ENCODE results near the gene ZNF407. TPM values are rescaled to one million over a fixed set of nuclear protein-coding genes. Genes with fewer than 3 reads are reported as not detected.

The ZNF407 gene
- total RNA-seq, 1 experiment from 2014 or later = 7.6 TPM

DNA sequence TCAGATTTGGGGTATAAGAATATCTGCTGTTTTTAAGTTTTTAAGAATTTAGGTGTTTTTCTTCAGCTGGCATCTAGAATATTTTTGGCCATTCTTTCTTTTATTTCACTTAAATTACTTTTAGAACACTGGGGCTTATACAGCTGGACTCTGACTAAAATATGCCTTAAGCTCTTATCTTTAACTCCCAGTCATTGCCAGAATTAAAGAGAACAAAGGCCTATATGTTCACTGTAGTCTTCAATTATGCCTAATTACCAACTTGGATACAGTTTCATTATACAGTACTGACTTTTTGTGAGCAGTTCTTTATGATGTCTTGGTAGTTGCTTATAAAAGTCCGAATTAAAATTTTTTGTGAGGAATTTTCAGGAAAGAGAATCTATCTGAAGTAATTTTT is 192.8 kb downstream of the ZNF407 start (continued):
- TF ChIP-seq, protein P1, sequence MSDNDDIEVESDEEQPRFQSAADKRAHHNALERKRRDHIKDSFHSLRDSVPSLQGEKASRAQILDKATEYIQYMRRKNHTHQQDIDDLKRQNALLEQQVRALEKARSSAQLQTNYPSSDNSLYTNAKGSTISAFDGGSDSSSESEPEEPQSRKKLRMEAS (IDR thresholded peaks at IDR 0.05) = no peak
- no peak for TF ChIP-seq CEBPB (IDR thresholded peaks at IDR 0.05; ENCODE audit: low read depth)
- no peak for TF ChIP-seq SP1 (IDR thresholded peaks at IDR 0.05; ENCODE audit: low read depth)
- no peak for TF ChIP-seq EZH2phosphoT487 (IDR thresholded peaks at IDR 0.05; ENCODE audit: borderline replicate concordance)

DNA sequence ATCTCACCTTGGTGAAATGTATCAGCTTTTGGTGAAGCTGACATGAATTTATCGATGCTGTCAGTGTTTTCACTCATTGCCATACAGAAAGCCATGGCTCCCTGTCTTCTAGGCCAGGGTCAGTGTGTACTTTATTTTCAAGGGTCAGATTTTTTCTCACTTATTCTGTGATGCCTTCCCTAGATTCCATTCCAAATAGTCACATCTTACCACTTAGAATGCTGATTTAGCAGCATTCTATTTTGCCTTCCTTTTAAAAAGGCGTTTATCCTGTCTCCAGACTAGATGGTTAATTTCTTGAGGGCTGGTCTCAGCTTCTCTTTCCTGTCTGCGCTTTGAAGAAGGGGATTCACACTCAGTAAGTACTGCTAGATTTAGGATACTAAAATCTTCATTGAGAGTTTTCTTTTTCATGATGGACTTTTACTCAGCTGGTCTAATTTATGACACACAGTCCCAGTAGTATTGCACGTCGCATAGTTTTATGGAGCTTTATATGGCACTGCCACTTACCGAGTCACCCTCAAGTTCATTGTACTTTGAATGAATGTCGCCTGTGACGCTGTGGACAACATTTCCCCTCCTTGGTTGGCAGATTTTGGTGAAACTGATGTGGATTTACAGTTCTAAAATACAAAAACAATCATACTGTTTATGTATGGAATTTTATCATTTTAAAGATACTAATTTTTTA is 194.0 kb downstream of the ZNF407 start:
- no peaks in the 10 kb centered on the region for H4K20me1 ChIP-seq (ENCODE audit: insufficient read depth)
- RAD21 ChIA-PET (ENCODE audit: low non-redundant PET in 1 of 2, low total read pairs in 2 of 2, uncharacterized antibody in 2 of 2, unreplicated experiment in 2 of 2) = no interaction called here
- peaks cover 4 to 6% of the 10 kb centered on the region in 2 experiments for H3K4me1 ChIP-seq (ENCODE audit: control insufficient read depth in 1 of 2, insufficient read depth in 2 of 2, low read length in 2 of 2)
- H3K27me3 ChIP-seq (ENCODE audit: insufficient read depth, low read length) = no peaks in the 10 kb centered on the region
- no peak overlapping the region for H3K9ac ChIP-seq (ENCODE audit: low read length)
- H3K36me3 ChIP-seq (ENCODE audit: control insufficient read depth in 1 of 2, insufficient read depth in 2 of 2, low read length in 2 of 2) = no peaks in the 10 kb centered on the region
- H3K27ac ChIP-seq (ENCODE audit: low read depth, low read length) = no peak overlapping the region
- H3K9me2 ChIP-seq (ENCODE audit: insufficient read depth) = no peaks in the 10 kb centered on the region
- no TSS peak for BruUV-seq (replicated peaks)
- no peak overlapping the region for H3K4me3 ChIP-seq (replicated peaks in 1 of 2; ENCODE audit: low read depth in 1 of 2, low read length in 2 of 2)
- no peak for DNase-seq (ENCODE audit: low read depth, low spot score)
- intact Hi-C loops (cut with micrococcal nuclease) = no loop called here
- CTCF ChIA-PET = no interaction called here
- H3K4me2 ChIP-seq (ENCODE audit: low read length) = no peak overlapping the region
- POLR2A ChIA-PET = no interaction called here
- H2AFZ ChIP-seq (ENCODE audit: low read depth, low read length, poor library complexity, severe bottlenecking) = no peak overlapping the region
- ATAC-seq = no peak
- no peaks in the 10 kb centered on the region for H3K79me2 ChIP-seq (ENCODE audit: insufficient read depth, low read length)
- H3K9me3 ChIP-seq (ENCODE audit: control insufficient read depth in 1 of 2, insufficient read depth in 1 of 2, low read depth in 1 of 2, low read length in 2 of 2) = no peaks in the 10 kb centered on the region
- TF ChIP-seq CBX3 (IDR thresholded peaks at IDR 0.05; ENCODE audit: low read depth) (no peak), ZNF274 (IDR thresholded peaks at IDR 0.05; ENCODE audit: low read depth, low read length) (no peak), EGR1 (IDR thresholded peaks at IDR 0.05; ENCODE audit: low read depth) (no peak), ZFX (IDR thresholded peaks at IDR 0.05) (no peak), EZH2phosphoT487 (IDR thresholded peaks at IDR 0.05; ENCODE audit: borderline replicate concordance) (no peak)

DNA sequence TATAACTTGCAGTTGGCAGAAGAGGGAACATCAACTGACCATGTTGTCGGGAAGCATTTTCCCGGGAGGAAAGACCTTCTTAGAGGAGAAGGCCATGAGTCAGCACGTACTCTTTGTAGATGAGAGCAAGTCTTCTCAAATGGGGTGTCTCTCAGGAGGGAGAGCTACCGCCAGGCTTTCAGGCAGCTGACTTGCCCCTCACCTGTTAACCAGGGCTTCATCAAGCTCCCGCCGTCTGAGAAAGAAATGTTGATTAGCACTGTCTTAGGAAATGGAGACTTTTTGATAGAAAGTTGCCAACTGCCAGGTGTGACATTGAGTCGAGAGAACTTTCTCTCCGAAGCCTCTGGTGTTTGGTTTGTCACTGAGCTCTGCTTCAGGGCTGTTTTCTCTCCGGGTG is 196.1 kb downstream of the ZNF407 start:
- DNase-seq (ENCODE audit: low read depth, low spot score) (no peak), ATAC-seq (no peak)
- H3K4me1 ChIP-seq (ENCODE audit: control insufficient read depth in 1 of 2, insufficient read depth in 2 of 2, low read length in 2 of 2) = peaks cover 20 to 21% of the 10 kb centered on the region in 2 experiments
- H3K4me2 ChIP-seq (ENCODE audit: low read length) = no peak overlapping the region
- no peaks in the 10 kb centered on the region for H3K9me2 ChIP-seq (ENCODE audit: insufficient read depth)
- no peaks in the 10 kb centered on the region for H3K27me3 ChIP-seq (ENCODE audit: insufficient read depth, low read length)
- H3K9me3 ChIP-seq (ENCODE audit: control insufficient read depth in 1 of 2, insufficient read depth in 1 of 2, low read depth in 1 of 2, low read length in 2 of 2) = no peaks in the 10 kb centered on the region
- no peak overlapping the region for H3K27ac ChIP-seq (ENCODE audit: low read depth, low read length)
- H3K4me3 ChIP-seq (replicated peaks in 1 of 2; ENCODE audit: low read depth in 1 of 2, low read length in 2 of 2) = no peak overlapping the region
- POLR2A ChIA-PET = no interaction called here
- BruUV-seq (replicated peaks) = no TSS peak
- intact Hi-C loops (cut with micrococcal nuclease) = no loop called here
- no peak overlapping the region for H3K9ac ChIP-seq (ENCODE audit: low read length)
- H2AFZ ChIP-seq (ENCODE audit: low read depth, low read length, poor library complexity, severe bottlenecking) = no peak overlapping the region
- RAD21 ChIA-PET (ENCODE audit: low non-redundant PET in 1 of 2, low total read pairs in 2 of 2, uncharacterized antibody in 2 of 2, unreplicated experiment in 2 of 2) = no interaction called here
- H3K79me2 ChIP-seq (ENCODE audit: insufficient read depth, low read length) = no peaks in the 10 kb centered on the region
- H3K36me3 ChIP-seq (ENCODE audit: control insufficient read depth in 1 of 2, insufficient read depth in 2 of 2, low read length in 2 of 2) = no peaks in the 10 kb centered on the region
- H4K20me1 ChIP-seq (ENCODE audit: insufficient read depth) = no peaks in the 10 kb centered on the region
- CTCF ChIA-PET = no interaction called here
- TF ChIP-seq, protein P2, sequence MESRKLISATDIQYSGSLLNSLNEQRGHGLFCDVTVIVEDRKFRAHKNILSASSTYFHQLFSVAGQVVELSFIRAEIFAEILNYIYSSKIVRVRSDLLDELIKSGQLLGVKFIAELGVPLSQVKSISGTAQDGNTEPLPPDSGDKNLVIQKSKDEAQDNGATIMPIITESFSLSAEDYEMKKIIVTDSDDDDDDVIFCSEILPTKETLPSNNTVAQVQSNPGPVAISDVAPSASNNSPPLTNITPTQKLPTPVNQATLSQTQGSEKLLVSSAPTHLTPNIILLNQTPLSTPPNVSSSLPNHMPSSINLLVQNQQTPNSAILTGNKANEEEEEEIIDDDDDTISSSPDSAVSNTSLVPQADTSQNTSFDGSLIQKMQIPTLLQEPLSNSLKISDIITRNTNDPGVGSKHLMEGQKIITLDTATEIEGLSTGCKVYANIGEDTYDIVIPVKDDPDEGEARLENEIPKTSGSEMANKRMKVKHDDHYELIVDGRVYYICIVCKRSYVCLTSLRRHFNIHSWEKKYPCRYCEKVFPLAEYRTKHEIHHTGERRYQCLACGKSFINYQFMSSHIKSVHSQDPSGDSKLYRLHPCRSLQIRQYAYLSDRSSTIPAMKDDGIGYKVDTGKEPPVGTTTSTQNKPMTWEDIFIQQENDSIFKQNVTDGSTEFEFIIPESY (IDR thresholded peaks at IDR 0.05; ENCODE audit: extremely low read depth, insufficient replicate concordance, low read length) = no peak
- no peak for TF ChIP-seq EZH2phosphoT487 (IDR thresholded peaks at IDR 0.05; ENCODE audit: borderline replicate concordance)
- TF ChIP-seq SIN3A (IDR thresholded peaks at IDR 0.05; ENCODE audit: low read depth) = no peak
- no peak for TF ChIP-seq JUND (IDR thresholded peaks at IDR 0.05)
- no peak for TF ChIP-seq SRF (IDR thresholded peaks at IDR 0.05; ENCODE audit: low read depth)
- no peak for TF ChIP-seq RAD21 (IDR thresholded peaks at IDR 0.05; ENCODE audit: low read depth)
- no peak for TF ChIP-seq EGR1 (IDR thresholded peaks at IDR 0.05; ENCODE audit: low read depth)
- TF ChIP-seq YY1 (IDR thresholded peaks at IDR 0.05; ENCODE audit: extremely low read depth, insufficient replicate concordance, low read depth, low read length) = no peak
- no peak for TF ChIP-seq EZH2 (IDR thresholded peaks at IDR 0.05)
- no peak for TF ChIP-seq FOSL1 (IDR thresholded peaks at IDR 0.05; ENCODE audit: low read depth)
- TF ChIP-seq, protein P3, sequence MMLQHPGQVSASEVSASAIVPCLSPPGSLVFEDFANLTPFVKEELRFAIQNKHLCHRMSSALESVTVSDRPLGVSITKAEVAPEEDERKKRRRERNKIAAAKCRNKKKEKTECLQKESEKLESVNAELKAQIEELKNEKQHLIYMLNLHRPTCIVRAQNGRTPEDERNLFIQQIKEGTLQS (IDR thresholded peaks at IDR 0.05) = no peak
- no peak for TF ChIP-seq POLR2AphosphoS5 (IDR thresholded peaks at IDR 0.05; ENCODE audit: low read depth, low read length)
- no peak for TF ChIP-seq CEBPB (IDR thresholded peaks at IDR 0.05; ENCODE audit: low read depth)
